Measurements from ENCODE around the gene ARHGAP21.

DNA sequence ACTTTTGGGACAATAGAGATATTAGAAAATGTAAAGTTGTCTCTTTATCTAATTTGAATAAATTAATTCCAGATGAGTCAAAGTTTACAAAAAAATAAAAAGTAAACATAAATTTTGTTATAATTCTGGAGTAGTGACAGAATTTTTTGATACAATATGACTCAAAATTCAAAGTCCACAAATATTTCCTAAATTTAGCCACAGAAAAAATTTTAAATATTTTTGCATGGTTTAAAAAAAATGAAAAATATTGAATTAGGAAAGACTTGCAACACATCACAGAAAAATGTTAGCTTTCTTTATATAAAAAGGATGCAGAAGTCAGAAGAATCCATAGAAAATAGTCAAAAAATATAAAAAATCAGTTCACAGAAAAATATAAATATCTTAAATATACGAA, 117.7 kb downstream of the ARHGAP21 start:
- TF ChIP-seq, protein P1, sequence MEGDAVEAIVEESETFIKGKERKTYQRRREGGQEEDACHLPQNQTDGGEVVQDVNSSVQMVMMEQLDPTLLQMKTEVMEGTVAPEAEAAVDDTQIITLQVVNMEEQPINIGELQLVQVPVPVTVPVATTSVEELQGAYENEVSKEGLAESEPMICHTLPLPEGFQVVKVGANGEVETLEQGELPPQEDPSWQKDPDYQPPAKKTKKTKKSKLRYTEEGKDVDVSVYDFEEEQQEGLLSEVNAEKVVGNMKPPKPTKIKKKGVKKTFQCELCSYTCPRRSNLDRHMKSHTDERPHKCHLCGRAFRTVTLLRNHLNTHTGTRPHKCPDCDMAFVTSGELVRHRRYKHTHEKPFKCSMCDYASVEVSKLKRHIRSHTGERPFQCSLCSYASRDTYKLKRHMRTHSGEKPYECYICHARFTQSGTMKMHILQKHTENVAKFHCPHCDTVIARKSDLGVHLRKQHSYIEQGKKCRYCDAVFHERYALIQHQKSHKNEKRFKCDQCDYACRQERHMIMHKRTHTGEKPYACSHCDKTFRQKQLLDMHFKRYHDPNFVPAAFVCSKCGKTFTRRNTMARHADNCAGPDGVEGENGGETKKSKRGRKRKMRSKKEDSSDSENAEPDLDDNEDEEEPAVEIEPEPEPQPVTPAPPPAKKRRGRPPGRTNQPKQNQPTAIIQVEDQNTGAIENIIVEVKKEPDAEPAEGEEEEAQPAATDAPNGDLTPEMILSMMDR (IDR thresholded peaks at IDR 0.05) = no peak
- TF ChIP-seq POLR2A (IDR thresholded peaks at IDR 0.05) = no peak
- no peak for TF ChIP-seq EP300 (IDR thresholded peaks at IDR 0.05)
